OCI-M1 (cell line): ENCODE data around the gene FRY.
"Not testable (repeated sequence)": the region's sequence is repeated elsewhere in the genome, so short reads cannot be mapped to it uniquely, and the experiment has no call there.

ENCODE experiments used
- DNase-seq: peaks from one replicate; lab custom pipeline; 2025; lab: John Stamatoyannopoulos, UW

The FRY gene

GRCh38 chr13:32041429-32041828 lies 9.9 kb downstream of the FRY start:
- no peak for DNase-seq

GRCh38 chr13:32042551-32042950 lies 11.0 kb downstream of the FRY start:
- DNase-seq, result peak; percentile 63

- DNase-seq, result no peak
Measured at GRCh38 chr13:32044446-32044845, 12.9 kb downstream of the FRY start.

DNA sequence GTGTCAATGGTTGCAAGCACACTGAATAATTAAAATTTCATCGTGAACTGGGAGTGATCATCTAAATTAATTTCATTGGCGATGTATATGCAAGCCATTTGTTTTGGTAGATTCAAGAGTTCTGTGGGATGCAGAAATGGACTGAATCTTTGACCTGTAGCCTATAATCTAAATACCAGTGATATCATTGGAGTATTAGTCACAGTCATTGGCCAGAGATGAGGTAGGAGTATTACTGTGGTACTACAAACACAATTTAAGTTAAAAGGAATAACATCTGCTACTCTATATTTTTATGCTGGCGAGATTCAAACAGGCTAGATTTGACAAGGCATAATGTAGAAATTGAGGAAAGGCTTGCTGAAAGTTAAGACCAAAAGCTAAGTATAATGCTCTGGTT lies 14.0 kb downstream of the FRY start:
- no peak for DNase-seq

GRCh38 chr13:32045982-32046785 lies 14.6 kb downstream of the FRY start:
- DNase-seq, result peak; percentile 93

- DNase-seq, result peak; percentile 62
Measured at GRCh38 chr13:32047088-32047487, 15.5 kb downstream of the FRY start.

DNA sequence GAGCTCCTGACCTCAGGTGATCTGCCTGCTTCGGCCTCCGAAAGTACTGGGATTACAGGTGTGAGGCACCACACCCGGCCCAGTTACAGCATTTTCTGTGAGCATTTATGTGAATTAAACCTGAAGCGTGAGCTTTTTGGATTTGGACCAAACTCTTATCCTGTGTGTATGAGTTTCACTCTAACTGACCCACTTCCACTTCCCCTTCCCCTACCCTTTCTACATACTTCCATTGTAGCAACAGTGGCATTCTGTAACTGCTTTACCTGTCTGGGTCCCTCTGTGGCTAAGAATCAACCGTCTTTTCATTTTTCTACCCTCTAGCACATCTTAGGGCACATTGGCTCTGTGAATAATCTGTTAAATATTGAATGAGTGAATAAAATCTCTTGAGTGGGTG lies 16.2 kb downstream of the FRY start:
- DNase-seq, result no peak

- DNase-seq, result peak; percentile 17
Measured at GRCh38 chr13:32048816-32049215, 17.2 kb downstream of the FRY start.

DNA sequence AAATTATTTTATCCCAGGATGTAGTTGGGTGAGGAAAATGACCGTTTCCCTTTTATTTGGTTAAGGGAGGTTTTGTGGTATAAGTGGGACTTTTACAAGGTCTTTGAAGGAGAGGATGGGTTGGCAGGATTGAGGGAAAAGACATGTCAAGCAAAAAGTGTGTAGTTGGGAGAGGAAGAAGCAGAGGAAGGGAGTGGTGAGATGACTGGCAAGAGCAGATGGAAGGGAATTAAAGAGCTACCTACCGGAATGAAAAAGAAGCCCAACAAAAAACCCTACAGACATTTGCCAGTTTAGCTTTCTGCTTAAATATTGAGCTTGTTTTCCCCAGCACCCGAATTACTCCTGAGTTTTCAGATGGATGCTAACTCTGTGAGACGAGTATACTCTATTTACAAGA lies 19.6 kb downstream of the FRY start:
- no peak for DNase-seq

DNA sequence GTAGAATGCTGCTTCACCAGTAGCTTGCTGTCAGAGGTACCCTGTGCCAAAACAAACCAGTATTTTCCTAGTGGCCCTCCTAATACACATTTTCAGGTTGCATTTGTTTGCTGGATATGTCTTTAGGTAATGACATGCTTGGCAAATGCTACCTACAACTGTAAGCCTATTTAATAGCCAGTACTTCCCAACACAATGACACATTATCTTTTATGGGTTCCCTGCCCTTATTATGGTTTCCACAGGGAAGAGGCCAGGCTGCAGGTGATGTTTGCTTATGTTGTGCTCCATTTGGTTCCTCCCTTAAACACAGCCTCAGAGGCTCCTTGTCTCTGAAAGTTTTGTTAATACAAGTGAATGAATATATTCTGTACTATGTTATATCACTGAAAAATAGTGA lies 24.7 kb downstream of the FRY start:
- no peak for DNase-seq

GRCh38 chr13:32057325-32057724 lies 25.8 kb downstream of the FRY start:
- not testable (repeated sequence) for DNase-seq

GRCh38 chr13:32059511-32059984 lies 28.0 kb downstream of the FRY start:
- no peak for DNase-seq

GRCh38 chr13:32060401-32060878 lies 28.9 kb downstream of the FRY start:
- DNase-seq, result peak; percentile 28

DNA sequence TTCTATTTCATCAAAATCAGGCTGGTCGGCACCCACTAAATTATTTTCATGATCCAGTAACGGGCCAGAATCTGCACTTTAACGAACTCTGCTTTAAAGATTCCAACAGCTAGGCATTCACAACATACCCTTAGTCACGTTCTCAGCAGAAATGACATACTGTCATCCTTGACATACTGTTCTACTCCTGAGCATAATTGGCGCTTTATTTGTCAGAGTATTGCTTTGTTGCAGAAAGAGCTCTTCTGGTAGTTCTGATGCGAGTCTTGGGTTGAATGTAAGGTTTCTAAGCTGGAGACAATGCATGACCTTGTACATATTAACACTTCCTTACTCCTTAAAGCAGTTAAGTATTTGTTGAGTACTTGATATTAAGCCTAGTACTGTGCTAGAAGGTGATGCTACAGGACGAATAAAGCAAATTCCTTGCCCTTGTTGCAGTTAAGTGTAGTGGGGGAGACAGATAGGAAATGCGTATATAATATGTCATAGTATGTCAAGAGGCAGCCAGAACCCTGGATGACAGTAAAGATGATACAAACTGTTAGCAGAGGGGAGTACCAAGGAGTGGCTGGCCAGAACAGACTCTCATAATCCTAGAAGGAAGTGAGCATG lies 32.2 kb downstream of the FRY start:
- no peak for DNase-seq

- no peak for DNase-seq
Measured at GRCh38 chr13:32067149-32067961, 35.8 kb downstream of the FRY start.

DNA sequence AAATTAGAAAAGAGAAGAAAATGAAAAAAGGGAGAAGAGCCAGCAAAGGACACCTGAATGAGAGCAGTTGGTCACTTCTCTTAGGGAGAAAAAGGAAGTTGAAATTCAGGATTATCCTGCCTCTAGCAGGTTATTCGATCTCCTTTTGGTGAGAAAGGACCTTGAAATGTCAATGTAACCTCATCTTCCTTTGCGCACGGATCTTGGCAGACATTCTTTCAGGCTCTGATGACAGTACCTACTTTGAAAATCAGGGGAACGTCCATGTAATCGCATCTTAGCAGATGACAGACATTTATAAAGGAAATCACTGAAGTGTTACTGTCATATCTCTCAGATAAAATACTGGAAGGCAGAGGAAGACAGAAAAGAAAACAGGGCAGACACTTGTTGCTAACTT lies 36.7 kb downstream of the FRY start:
- DNase-seq, result peak; percentile 6

GRCh38 chr13:32073180-32073864 lies 41.7 kb downstream of the FRY start:
- DNase-seq, result no peak

GRCh38 chr13:32075170-32075851 lies 43.7 kb downstream of the FRY start:
- no peak for DNase-seq

DNA sequence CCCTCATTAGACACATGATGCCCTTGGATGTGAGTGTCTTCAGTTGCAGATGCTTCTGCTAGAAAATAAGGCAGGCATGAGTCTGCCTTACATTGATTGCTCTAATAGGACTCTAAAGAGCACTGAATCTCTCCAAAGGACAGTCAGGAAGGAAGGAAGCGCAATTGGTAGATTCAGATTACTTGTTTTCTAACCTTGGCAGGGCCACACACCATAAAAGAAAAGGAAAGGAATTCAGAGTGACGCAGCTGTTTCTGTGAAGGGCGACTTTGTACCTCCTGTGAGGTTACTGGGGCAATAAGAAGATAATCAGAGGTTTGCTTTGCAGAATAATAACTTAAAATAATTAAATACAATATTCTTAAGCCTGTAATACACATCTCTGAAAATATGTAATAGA lies 48.0 kb downstream of the FRY start:
- DNase-seq, result no peak

DNA sequence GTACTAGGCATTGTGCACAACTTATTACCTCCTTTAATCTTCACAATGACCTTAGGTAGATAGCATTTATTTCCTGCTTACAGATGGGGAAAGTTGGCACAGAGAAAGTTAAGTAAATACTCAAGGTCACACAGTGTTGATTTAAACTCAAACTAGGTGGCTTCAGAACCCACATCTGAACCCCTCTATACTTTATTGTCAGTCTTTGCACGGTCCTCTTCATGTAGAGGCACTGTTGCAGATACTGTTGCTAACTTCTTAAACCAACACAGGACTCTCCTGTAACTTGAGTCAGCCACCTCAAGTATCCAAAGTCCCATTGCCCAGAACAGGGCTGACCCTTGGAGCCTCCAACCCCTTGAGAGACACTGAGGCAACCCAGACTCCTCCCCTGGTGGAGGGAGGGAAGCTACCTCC lies 48.8 kb downstream of the FRY start:
- no peak for DNase-seq

- no peak for DNase-seq
Measured at GRCh38 chr13:32081591-32081990, 50.0 kb downstream of the FRY start.
